GM12873 (cell line): ENCODE data around the gene PTPRB.

Experiments
- CTCF ChIP-seq: IDR thresholded peaks from 2 replicates; pipeline ENCODE4 v1.5.1; 2012; ENCODE audit warnings: low read depth, mild to moderate bottlenecking, moderate library complexity, low read length, control low read depth; ENCODE audit not compliant: insufficient read depth; ENCODE audit errors: missing control alignments

PTPRB gene

GRCh38 chr12:70507442-70507841, 129.8 kb downstream of the PTPRB start:
- no peak for TF ChIP-seq CTCF

GRCh38 chr12:70497508-70497907, 139.7 kb downstream of the PTPRB start:
- TF ChIP-seq CTCF: no peak

GRCh38 chr12:70487440-70487839, 149.8 kb downstream of the PTPRB start:
- TF ChIP-seq CTCF: no peak

- no peak for TF ChIP-seq CTCF
Measured at GRCh38 chr12:70486588-70486987, 150.6 kb downstream of the PTPRB start.

GRCh38 chr12:70485704-70486103, 151.5 kb downstream of the PTPRB start:
- no peak for TF ChIP-seq CTCF

- no peak for TF ChIP-seq CTCF
Measured at GRCh38 chr12:70484464-70484863, 152.8 kb downstream of the PTPRB start.

- TF ChIP-seq CTCF: no peak
Measured at GRCh38 chr12:70482764-70483163, 154.5 kb downstream of the PTPRB start.
